T-helper 17 cell (primary cell): Measurements from ENCODE around the gene TYSND1. TPM values are rescaled to one million over a fixed set of nuclear protein-coding genes. Genes with fewer than 3 reads are reported as not detected.
"Not testable (repeated sequence)": the region's sequence is repeated elsewhere in the genome, so short reads cannot be mapped to it uniquely, and the experiment has no call there.

ENCODE experiments used
- ATAC-seq: fragments of 150-1000 bp; cut with Tn5 transposase; 2 replicates; pipeline ENCODE4 v1.10.0; 2021; ENCODE audit warnings: mild to moderate bottlenecking, moderate library complexity
- DNase-seq, 3 donors: peaks; one replicate each; pipeline versions ENCODE4 v3.0.0 to v3.0.0-alpha.2; 2020 to 2021
- H3K9me3 ChIP-seq: one replicate; pipeline ENCODE4 v1.7.0; 2013; ENCODE audit warnings: low read length, mild to moderate bottlenecking; ENCODE audit not compliant: control insufficient read depth, poor library complexity, severe bottlenecking
- H3K27ac Mint-ChIP-seq: one replicate; pipeline ENCODE4 v1.8.0; 2022; ENCODE audit warnings: mild to moderate bottlenecking, moderate library complexity, mixed read lengths
- H3K27me3 Mint-ChIP-seq: one replicate; pipeline ENCODE4 v1.8.0; 2022; ENCODE audit warnings: mixed read lengths
- H3K36me3 Mint-ChIP-seq: one replicate; pipeline ENCODE4 v1.8.0; 2022; ENCODE audit warnings: low read depth, mixed read lengths
- H3K4me1 Mint-ChIP-seq: one replicate; pipeline ENCODE4 v1.8.0; 2022; ENCODE audit warnings: mild to moderate bottlenecking, mixed read lengths
- H3K4me3 Mint-ChIP-seq: one replicate; pipeline ENCODE4 v1.8.0; 2022; ENCODE audit warnings: mild to moderate bottlenecking, moderate library complexity, mixed read lengths
- total RNA-seq, 4 donors: library from RNA in 2 of 4; stranded (reverse) in 2 of 4; gene quantifications; one replicate each; pipeline ENCODE4 v1.2.3 and lab custom pipeline; 2022 to 2026

TYSND1 gene
- total RNA-seq, 2 donors from 2014 or later, result 14.2 to 14.9 TPM

- Mint-ChIP-seq H3K4me3 (no peak overlapping the region), H3K36me3 (peaks cover 5% of the 10 kb centered on the region), H3K27me3 (no peaks in the 10 kb centered on the region), H3K27ac (peak overlapping the region; percentile 74), H3K4me1 (peaks cover 5% of the 10 kb centered on the region)
- no peak for ATAC-seq
- no peaks in the 10 kb centered on the region for H3K9me3 ChIP-seq
- no peak for DNase-seq
Measured at GRCh38 chr10:70137135-70137534, 9.4 kb downstream of the TYSND1 start.

GRCh38 chr10:70135684-70136083, 10.8 kb downstream of the TYSND1 start:
- Mint-ChIP-seq H3K4me1 (peaks cover 6% of the 10 kb centered on the region), H3K27me3 (no peaks in the 10 kb centered on the region), H3K36me3 (peaks cover 5% of the 10 kb centered on the region), H3K27ac (no peak overlapping the region), H3K4me3 (no peak overlapping the region)
- ATAC-seq, result no peak
- H3K9me3 ChIP-seq, result no peaks in the 10 kb centered on the region
- no peak for DNase-seq

- ATAC-seq, result no peak
- Mint-ChIP-seq H3K36me3 (peaks cover 5% of the 10 kb centered on the region), H3K4me1 (peaks cover 9% of the 10 kb centered on the region), H3K27me3 (no peaks in the 10 kb centered on the region), H3K4me3 (no peak overlapping the region), H3K27ac (no peak overlapping the region)
- H3K9me3 ChIP-seq, result no peaks in the 10 kb centered on the region
- no peak for DNase-seq
Measured at GRCh38 chr10:70135046-70135445, 11.5 kb downstream of the TYSND1 start.

GRCh38 chr10:70132098-70133029, 14.1 kb downstream of the TYSND1 start, which contains the start of gene AIFM2:
Gene AIFM2, minus strand, starts transcription at chr10:70132825. Its CDS starts 8,741 bp downstream, at chr10:70124084.
- H3K27ac Mint-ChIP-seq, result peak within 1 kb of the TSS; percentile 86
- peaks cover 5% of the 10 kb centered on the region for H3K36me3 Mint-ChIP-seq
- DNase-seq (peak in 2 of 3 donors; percentile 15 to 23), ATAC-seq (peak; percentile 72)
- peak within 1 kb of the TSS; percentile 90 for H3K4me3 Mint-ChIP-seq
- no peaks in the 10 kb centered on the region for H3K27me3 Mint-ChIP-seq
- H3K9me3 ChIP-seq, result no peaks in the 10 kb centered on the region
- peaks cover 9% of the 10 kb centered on the region for H3K4me1 Mint-ChIP-seq

- H3K4me1 Mint-ChIP-seq, result peaks cover 9% of the 10 kb centered on the region
- H3K27me3 Mint-ChIP-seq, result no peaks in the 10 kb centered on the region
- ATAC-seq (no peak), DNase-seq (no peak)
- peak overlapping the region; percentile 90 for H3K4me3 Mint-ChIP-seq
- H3K36me3 Mint-ChIP-seq, result peaks cover 2% of the 10 kb centered on the region
- H3K9me3 ChIP-seq, result no peaks in the 10 kb centered on the region
- no peak overlapping the region for H3K27ac Mint-ChIP-seq
Measured at GRCh38 chr10:70131560-70131937, 15.0 kb downstream of the TYSND1 start.

- H3K27ac Mint-ChIP-seq, result no peak overlapping the region
- H3K27me3 Mint-ChIP-seq, result no peaks in the 10 kb centered on the region
- DNase-seq (no peak), ATAC-seq (no peak)
- peaks cover 2% of the 10 kb centered on the region for H3K36me3 Mint-ChIP-seq
- no peaks in the 10 kb centered on the region for H3K9me3 ChIP-seq
- no peak overlapping the region for H3K4me3 Mint-ChIP-seq
- peaks cover 9% of the 10 kb centered on the region for H3K4me1 Mint-ChIP-seq
Measured at GRCh38 chr10:70130878-70131559, 15.5 kb downstream of the TYSND1 start.

- no peaks in the 10 kb centered on the region for H3K9me3 ChIP-seq
- no peak overlapping the region for H3K27ac Mint-ChIP-seq
- no peaks in the 10 kb centered on the region for H3K27me3 Mint-ChIP-seq
- no peak for DNase-seq
- H3K4me3 Mint-ChIP-seq, result no peak overlapping the region
- H3K4me1 Mint-ChIP-seq, result peaks cover 3% of the 10 kb centered on the region
- no peaks in the 10 kb centered on the region for H3K36me3 Mint-ChIP-seq
- no peak for ATAC-seq
Measured at GRCh38 chr10:70126700-70127395, 19.7 kb downstream of the TYSND1 start.

GRCh38 chr10:70125918-70126552, 20.5 kb downstream of the TYSND1 start:
- no peak for ATAC-seq
- no peak for DNase-seq
- H3K36me3 Mint-ChIP-seq, result no peaks in the 10 kb centered on the region
- H3K9me3 ChIP-seq, result no peaks in the 10 kb centered on the region
- peaks cover 3% of the 10 kb centered on the region for H3K4me1 Mint-ChIP-seq
- H3K4me3 Mint-ChIP-seq, result no peak overlapping the region
- H3K27ac Mint-ChIP-seq, result no peak overlapping the region
- H3K27me3 Mint-ChIP-seq, result no peaks in the 10 kb centered on the region

GRCh38 chr10:70124918-70125317, 21.6 kb downstream of the TYSND1 start:
- no peak for ATAC-seq
- Mint-ChIP-seq H3K36me3 (no peaks in the 10 kb centered on the region), H3K27ac (no peak overlapping the region), H3K4me3 (no peak overlapping the region), H3K4me1 (no peaks in the 10 kb centered on the region), H3K27me3 (no peaks in the 10 kb centered on the region)
- no peaks in the 10 kb centered on the region for H3K9me3 ChIP-seq
- DNase-seq, result no peak

- ATAC-seq (no peak), DNase-seq (no peak)
- H3K9me3 ChIP-seq, result no peaks in the 10 kb centered on the region
- Mint-ChIP-seq H3K4me1 (no peaks in the 10 kb centered on the region), H3K27ac (no peak overlapping the region), H3K27me3 (no peaks in the 10 kb centered on the region), H3K4me3 (no peak overlapping the region), H3K36me3 (no peaks in the 10 kb centered on the region)
Measured at GRCh38 chr10:70124415-70124814, 22.1 kb downstream of the TYSND1 start.

GRCh38 chr10:70123817-70124216, 22.7 kb downstream of the TYSND1 start:
- H3K9me3 ChIP-seq, result no peaks in the 10 kb centered on the region
- no peak overlapping the region for H3K4me3 Mint-ChIP-seq
- DNase-seq (no peak), ATAC-seq (no peak)
- no peaks in the 10 kb centered on the region for H3K4me1 Mint-ChIP-seq
- H3K27me3 Mint-ChIP-seq, result no peaks in the 10 kb centered on the region
- H3K36me3 Mint-ChIP-seq, result no peaks in the 10 kb centered on the region
- no peak overlapping the region for H3K27ac Mint-ChIP-seq

- not testable (repeated sequence) for H3K36me3 Mint-ChIP-seq, H3K4me3 Mint-ChIP-seq, H3K27ac Mint-ChIP-seq, H3K27me3 Mint-ChIP-seq, DNase-seq, H3K4me1 Mint-ChIP-seq, H3K9me3 ChIP-seq, ATAC-seq
Measured at GRCh38 chr10:70123166-70123565, 23.3 kb downstream of the TYSND1 start.

GRCh38 chr10:70122742-70123141, 23.8 kb downstream of the TYSND1 start:
- ATAC-seq (no peak), DNase-seq (no peak)
- H3K4me3 Mint-ChIP-seq, result no peak overlapping the region
- no peaks in the 10 kb centered on the region for H3K36me3 Mint-ChIP-seq
- H3K4me1 Mint-ChIP-seq, result no peaks in the 10 kb centered on the region
- no peak overlapping the region for H3K27ac Mint-ChIP-seq
- H3K27me3 Mint-ChIP-seq, result no peaks in the 10 kb centered on the region
- H3K9me3 ChIP-seq, result no peaks in the 10 kb centered on the region
